ENCODE results near the gene GPR153.
A peak's percentile ranks its signal among the peaks of the same experiment; 100 is the strongest.
"Not testable (repeated sequence)": the region's sequence is repeated elsewhere in the genome, so short reads cannot be mapped to it uniquely, and the experiment has no call there.

Gene GPR153

DNA sequence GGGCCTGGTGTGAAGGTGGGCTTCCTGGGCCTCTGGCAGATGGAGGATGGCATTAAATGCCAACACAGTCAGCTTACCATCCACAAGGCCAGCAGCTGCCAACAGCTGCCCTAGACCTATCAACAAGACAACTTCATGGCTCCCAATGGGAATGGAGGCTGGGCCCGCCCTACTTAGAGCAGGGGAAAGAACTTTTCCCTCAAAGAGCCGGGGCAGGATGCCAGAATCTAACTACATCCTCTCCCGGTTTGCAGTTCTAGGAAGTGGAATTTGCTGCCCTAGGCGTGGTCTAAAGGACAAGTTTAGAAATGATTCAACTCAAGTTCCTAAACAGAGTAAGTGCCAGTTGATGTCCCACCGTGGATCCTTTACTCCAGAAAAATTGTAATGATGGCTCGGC, 38.3 kb downstream of the GPR153 start:
- no peak for DNase-seq

- no peak for DNase-seq
These were observed 39.6 kb downstream of the GPR153 start for GRCh38 chr1:6221210-6221784.

DNA sequence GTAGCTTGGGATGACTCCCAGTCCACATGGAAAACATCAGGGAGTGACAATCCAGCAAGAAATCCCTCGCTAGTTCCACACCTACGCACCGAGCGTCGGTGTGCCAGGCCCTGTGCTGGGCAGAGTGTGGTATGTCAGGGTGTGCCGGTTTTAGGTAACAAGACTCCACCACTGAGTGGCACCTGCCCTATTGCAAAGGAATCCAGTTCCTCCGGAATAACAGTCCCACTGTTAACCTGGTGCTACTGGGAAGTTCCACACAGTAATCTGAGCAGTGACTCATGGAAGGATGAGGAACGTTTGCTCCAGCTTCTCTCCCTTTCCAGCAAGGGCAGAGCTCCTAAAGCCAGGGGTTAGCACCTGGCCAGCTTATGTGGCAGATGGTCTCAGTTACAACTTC, 40.7 kb downstream of the GPR153 start:
- DNase-seq: no peak

DNA sequence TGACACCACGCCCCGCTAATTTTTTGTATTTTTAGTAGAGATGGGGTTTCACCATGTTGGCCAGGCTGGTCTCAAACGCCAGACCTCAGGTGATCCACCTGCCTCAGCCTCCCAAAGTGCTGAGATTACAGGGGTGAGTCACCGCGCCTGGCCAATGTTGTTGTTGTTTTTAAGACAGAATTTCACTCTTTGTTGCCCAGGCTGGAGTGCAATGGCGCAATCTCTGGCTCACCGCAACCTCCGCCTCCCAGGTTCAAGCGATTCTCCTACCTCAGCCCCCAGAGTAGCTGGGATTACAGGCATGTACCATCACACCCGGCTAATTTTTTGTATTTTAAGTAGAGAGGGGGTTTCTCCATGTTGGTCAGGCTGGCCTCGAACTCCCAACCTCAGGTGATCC, 41.3 kb downstream of the GPR153 start:
- DNase-seq: not testable (repeated sequence)

GRCh38 chr1:6218375-6219164, 42.3 kb downstream of the GPR153 start:
- peak; percentile 42 for DNase-seq

- no peak for DNase-seq
These were observed 48.5 kb downstream of the GPR153 start for GRCh38 chr1:6212193-6212959.

GRCh38 chr1:6211731-6212130, 49.2 kb downstream of the GPR153 start:
- no peak for DNase-seq

DNA sequence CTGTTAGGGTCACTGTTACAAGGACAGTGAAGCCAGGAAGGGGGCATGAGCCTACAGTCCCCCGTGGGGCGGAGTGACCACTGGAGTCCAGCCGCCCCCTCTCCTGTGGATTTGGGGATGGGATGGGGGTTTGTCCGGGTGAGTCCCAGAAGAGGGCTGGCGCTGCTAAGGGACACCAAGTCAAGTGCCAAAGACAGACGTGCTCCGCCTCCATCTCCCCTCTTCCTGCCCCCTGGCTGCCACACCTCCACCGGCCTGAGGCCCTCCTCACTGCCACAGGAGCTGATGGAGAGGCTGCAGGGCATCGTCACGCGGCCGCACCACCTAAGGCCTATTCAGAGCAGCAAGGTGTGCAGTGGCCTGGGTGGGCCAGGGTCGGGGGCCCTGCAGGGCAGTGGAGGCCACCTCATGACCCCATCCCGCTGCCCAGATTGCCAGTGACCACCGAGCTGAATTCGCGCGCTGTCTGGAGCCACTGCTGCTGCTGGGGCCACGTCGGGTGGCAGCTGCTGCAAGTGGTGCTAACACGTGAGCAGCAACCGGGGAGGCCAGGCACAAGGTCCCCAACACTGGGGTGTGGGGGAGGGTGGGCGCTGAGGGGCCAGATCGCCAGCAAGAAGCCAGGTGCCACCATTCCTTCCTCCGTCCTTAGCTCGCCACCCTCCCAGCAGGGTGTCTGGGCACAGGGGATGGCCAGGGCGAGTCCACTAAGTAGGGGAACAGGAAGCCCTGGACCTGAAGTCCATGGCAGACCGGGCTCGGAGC, 50.1 kb downstream of the GPR153 start:
- no peak for DNase-seq

GRCh38 chr1:6209661-6210580, 51.0 kb downstream of the GPR153 start:
- peak; percentile 78 for DNase-seq

- peak; percentile 89 for DNase-seq
These were observed 51.9 kb downstream of the GPR153 start for GRCh38 chr1:6208723-6209660.

DNA sequence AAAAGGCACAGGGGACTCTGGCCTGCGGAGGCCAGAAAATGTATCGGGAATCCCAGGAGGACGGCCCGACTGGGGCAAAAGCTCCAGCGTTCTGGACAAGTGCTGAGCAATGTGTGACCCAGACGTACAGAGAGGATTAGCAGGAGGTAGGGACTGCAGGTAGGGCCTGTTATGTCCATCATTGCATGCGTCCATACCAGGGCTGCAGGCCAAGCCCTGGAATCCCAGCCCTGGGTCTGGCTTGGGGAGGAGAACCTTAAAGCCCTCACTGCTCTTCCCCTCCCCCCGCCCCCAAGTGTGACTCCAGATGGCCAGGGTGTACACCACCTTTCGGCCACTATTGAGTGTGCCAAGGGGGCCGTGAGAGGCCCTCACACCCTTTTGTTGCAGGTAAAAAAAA, 53.0 kb downstream of the GPR153 start:
- DNase-seq: no peak

GRCh38 chr1:6207075-6207885, 53.6 kb downstream of the GPR153 start:
- DNase-seq: no peak

DNA sequence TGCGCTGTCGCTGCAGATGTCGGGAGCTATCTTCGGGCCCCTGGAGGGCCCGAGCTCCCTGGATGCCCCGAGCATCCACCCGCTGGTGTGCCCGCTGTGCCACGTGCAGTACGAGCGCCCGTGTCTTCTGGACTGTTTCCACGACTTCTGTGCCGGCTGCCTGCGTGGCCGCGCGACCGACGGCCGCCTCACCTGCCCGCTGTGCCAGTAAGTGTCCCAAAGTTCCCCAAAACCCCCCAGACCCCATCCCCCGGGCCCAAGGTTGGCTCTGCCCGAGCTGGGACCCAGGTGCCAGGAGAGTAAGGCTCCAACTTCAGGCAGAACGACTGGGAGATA, 54.4 kb downstream of the GPR153 start:
- DNase-seq: no peak

GRCh38 chr1:6205849-6206519, 54.9 kb downstream of the GPR153 start, which contains the start of gene RNF207:
Gene RNF207, plus strand, starts transcription at chr1:6206119. Its CDS starts 417 bp downstream, at chr1:6206536.
- peak; percentile 86 for DNase-seq

DNA sequence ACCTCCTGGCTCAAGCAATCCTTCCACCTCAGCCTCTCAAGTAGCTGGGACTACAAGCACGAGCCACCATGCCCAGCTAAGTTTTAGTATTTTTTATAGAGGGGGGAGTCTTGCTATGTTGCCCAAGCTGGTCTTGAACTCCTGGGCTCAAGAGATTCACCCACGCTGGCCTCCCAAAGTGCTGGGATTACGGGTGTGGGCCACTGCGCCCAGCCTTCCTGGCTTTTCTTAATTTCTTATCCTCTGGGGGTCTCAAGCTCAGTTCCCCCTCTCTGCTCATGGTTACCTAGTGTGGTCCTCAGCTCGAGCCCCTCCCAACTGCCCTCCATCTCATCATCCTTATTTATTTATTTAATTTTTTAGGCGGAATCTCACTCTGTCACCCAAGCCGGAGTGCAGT, 58.6 kb downstream of the GPR153 start:
- no peak for DNase-seq

DNA sequence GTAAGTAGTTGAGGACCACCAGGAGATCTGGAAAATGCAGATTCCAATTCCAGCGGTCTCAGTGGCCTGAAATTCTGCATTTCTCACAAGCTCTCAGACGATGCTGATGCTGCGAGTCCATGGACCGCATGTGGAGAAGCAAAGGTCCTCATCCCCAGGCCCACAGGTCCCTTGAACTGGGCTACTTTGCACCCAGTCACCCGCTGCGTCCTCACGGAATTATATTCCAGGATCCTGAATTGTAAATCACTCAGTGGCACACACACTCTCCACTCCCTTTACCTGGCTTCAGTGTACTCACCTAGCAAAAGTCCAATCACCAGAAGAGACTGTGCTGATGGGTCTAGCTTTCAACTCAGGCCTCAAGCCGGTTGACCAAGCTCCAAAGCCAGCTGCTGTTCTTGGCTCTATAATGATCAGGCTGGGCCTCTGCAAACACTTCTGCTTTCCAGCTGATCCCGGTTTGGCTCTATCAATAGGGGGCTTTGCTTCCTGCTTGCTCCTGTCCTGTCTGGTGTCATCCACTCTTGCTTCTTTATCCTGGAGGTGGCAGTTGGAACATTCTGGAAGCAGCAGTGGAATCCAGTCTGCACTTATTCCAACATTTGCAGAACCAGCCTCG, 60.6 kb downstream of the GPR153 start:
- no peak for DNase-seq

GRCh38 chr1:6199298-6200187, 61.4 kb downstream of the GPR153 start, which contains the start of gene RPL22:
Gene RPL22, minus strand, starts transcription at chr1:6199595. Its CDS starts 22 bp downstream, at chr1:6199573.
- DNase-seq: peak; percentile 100

All from RPMI8226 (cell line).